ENCODE data around the gene SBF2.

SBF2 gene

DNA sequence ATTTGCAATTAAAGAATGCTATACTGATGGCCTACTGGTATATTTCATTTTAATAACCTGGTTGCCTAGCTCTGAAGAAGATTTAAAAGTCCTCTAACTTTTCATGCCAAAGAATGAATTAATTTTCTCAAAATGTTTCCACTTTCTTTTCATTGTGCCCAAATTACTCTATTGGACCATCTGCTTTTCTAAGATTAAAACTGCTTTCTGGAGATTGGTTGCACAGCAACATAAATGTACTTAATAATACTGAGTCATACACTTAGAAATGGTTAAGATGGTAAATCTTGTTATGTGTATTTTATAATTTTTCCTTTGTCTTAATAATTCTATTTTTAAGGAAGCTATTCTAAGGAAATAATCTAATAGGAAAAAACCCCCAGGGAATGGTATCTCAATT lies 479.9 kb downstream of the SBF2 start:
- H3K4me3 ChIP-seq (ENCODE audit: low read depth, low read length) = no peak overlapping the region
- DNase-seq (ENCODE audit: low read depth) = no peak
- no peak for TF ChIP-seq MAX (IDR thresholded peaks at IDR 0.05; ENCODE audit: low read depth, low read length)
- TF ChIP-seq CTCF (IDR thresholded peaks at IDR 0.05; ENCODE audit: low read depth, low read length) = no peak
- TF ChIP-seq MYC (IDR thresholded peaks at IDR 0.05; ENCODE audit: low read depth, low read length) = no peak
- no peak for TF ChIP-seq POLR2A (IDR thresholded peaks at IDR 0.05; ENCODE audit: extremely low read depth, insufficient read length)

DNA sequence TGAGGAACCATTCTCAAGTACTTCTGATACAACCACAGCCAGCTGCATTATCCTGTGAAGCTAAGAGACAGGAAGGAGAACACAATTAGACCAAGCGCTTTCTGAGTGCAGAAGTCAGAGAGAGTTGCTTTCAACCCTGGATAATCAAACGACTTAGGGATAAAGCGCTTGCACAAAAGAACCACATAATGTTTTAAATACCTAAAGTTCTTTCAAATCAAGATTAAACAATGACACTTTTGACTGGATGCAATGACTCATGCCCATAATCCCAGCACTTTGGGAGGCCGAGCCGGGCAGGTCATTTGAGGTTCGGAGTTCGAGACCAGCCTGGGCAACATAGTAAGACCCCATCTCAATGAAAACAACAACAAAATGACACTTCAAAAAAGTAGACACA lies 485.1 kb downstream of the SBF2 start:
- H3K4me3 ChIP-seq (ENCODE audit: low read depth, low read length) = no peak overlapping the region
- TF ChIP-seq MYC (IDR thresholded peaks at IDR 0.05; ENCODE audit: low read depth, low read length) (no peak), POLR2A (IDR thresholded peaks at IDR 0.05; ENCODE audit: extremely low read depth, insufficient read length) (no peak), CTCF (IDR thresholded peaks at IDR 0.05; ENCODE audit: low read depth, low read length) (no peak), MAX (IDR thresholded peaks at IDR 0.05; ENCODE audit: low read depth, low read length) (no peak)
- DNase-seq (ENCODE audit: low read depth) = peak; percentile 14

DNA sequence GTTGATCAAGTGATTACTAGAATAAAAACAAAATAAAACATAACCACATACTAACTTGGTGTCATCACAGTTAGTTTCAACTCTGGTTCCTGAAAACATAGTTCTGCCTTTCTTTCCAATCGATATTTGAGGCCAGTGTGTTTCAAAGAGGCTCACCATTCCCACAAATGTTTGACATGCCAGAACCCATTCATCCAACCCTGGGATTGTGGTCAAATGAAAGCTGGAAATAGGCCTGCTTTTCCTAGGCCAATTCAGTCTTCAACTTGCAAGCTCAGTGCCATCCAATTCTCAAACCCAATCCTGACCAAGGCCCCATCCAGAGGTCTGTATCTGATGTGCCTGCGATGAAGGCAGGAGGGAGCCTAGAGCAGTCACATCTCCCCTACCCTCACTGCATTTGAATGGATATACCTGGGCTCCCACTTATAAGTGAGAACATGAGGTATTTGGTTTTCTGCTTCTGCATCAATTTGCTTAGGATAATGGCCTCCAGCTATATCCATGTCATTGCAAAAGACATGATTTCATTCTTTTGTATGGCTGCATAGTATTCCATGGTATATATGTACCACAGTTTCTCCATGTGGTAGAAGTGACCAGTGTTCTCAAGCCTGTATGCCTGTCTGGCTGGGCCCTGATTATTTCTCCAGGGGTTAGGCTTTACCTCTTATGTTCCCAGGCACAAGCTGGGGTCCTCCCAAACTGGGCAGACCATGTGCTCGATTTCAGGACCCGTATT lies 486.9 kb downstream of the SBF2 start:
- TF ChIP-seq MAX (IDR thresholded peaks at IDR 0.05; ENCODE audit: low read depth, low read length) (no peak), MYC (IDR thresholded peaks at IDR 0.05; ENCODE audit: low read depth, low read length) (no peak), CTCF (IDR thresholded peaks at IDR 0.05; ENCODE audit: low read depth, low read length) (no peak), POLR2A (IDR thresholded peaks at IDR 0.05; ENCODE audit: extremely low read depth, insufficient read length) (no peak)
- no peak for DNase-seq (ENCODE audit: low read depth)
- no peak overlapping the region for H3K4me3 ChIP-seq (ENCODE audit: low read depth, low read length)

DNA sequence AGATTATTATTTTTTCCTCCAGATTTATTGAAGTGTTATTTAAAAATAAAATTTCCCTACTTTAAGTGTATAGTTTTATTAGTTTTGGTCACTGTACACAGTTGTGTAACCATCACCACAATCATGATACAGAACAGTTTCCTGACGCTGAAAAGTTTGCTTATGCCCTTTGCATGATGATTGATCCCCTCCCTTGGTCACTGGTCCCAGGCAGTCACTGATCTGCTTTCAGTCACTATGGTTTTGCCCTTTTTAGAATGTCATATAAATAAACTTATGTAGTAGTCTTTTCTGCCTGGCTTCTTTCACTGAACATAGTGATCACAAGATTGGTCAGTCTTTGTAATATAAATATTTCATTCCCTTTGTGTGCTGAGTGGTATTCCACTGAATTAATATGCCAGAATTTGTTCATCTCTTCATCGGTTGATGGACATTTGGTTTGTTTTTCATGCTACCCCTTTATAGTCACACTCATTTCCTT lies 489.6 kb downstream of the SBF2 start:
- TF ChIP-seq CTCF (IDR thresholded peaks at IDR 0.05; ENCODE audit: low read depth, low read length) (no peak), MAX (IDR thresholded peaks at IDR 0.05; ENCODE audit: low read depth, low read length) (no peak), POLR2A (IDR thresholded peaks at IDR 0.05; ENCODE audit: extremely low read depth, insufficient read length) (no peak), MYC (IDR thresholded peaks at IDR 0.05; ENCODE audit: low read depth, low read length) (no peak)
- no peak for DNase-seq (ENCODE audit: low read depth)
- H3K4me3 ChIP-seq (ENCODE audit: low read depth, low read length) = no peak overlapping the region

DNA sequence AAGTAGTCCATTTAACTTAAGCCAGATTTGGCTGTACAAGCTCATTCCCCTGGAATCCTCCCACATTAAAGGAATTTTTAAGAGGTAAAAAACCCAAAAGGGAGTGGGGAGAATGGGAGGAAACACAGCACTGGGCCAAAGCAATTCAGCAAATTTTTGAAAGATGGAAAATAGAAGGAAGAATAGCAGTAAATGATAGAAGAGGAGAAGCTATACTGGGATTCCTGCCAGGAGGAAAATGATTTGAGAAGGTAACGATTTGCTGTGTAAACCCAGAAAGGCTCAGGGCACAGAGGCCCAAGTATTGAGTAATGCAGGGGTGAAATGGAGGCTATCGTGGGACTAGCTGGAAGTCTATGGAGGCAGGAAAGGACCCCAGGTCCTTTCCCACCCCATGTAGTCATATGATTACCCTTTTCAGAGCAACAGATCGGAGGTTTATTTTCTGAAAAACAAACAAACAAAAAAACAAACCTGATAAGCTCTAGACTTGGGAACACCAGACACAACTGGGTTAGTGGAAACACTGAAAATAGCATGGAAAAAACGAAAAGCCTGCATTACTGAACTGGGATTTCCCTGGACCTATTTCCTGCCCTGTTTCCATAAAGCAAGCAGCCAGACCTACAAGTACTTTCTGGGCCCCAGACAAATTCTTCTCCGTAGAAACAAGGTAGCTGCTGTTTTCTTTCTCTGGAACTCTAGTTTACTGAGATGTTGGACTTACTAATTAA lies 490.2 kb downstream of the SBF2 start:
- TF ChIP-seq MYC (IDR thresholded peaks at IDR 0.05; ENCODE audit: low read depth, low read length) (no peak), CTCF (IDR thresholded peaks at IDR 0.05; ENCODE audit: low read depth, low read length) (no peak)
- H3K4me3 ChIP-seq (ENCODE audit: low read depth, low read length) = no peak overlapping the region
- no peak for DNase-seq (ENCODE audit: low read depth)
